Loucy (cell line): ENCODE measurements around the gene KCTD18.

Source experiments
- CTCF ChIP-seq: fragments of 200-600 bp; sonication (generic); conservative IDR thresholded peaks from 2 replicates; pipeline ENCODE4 v1.5.1; 2014; ENCODE audit warnings: mild to moderate bottlenecking, antibody characterized with exemption, low read length
- EZH2phosphoT487 ChIP-seq: fragments of 200-600 bp; IDR thresholded peaks from 2 replicates; pipeline ENCODE4 v1.6.1; 2018; ENCODE audit warnings: antibody characterized with exemption, mild to moderate bottlenecking, moderate library complexity, borderline replicate concordance

GRCh38 chr2:200446612-200447011 is 63.3 kb downstream of the KCTD18 start:
- TF ChIP-seq CTCF (no peak), EZH2phosphoT487 (no peak)
